Erythroblast (primary cell): ENCODE data around the gene PAX6.

Experiments used
- GATA1 ChIP-seq: IDR thresholded peaks from 2 replicates; pipeline ENCODE4 v1.6.1; 2011; ENCODE audit warnings: low read depth, mild to moderate bottlenecking, control low read depth, low read length, moderate library complexity
- POLR2A ChIP-seq: IDR thresholded peaks from 2 replicates; pipeline ENCODE4 v1.6.1; 2011; ENCODE audit warnings: mild to moderate bottlenecking, low read length

DNA sequence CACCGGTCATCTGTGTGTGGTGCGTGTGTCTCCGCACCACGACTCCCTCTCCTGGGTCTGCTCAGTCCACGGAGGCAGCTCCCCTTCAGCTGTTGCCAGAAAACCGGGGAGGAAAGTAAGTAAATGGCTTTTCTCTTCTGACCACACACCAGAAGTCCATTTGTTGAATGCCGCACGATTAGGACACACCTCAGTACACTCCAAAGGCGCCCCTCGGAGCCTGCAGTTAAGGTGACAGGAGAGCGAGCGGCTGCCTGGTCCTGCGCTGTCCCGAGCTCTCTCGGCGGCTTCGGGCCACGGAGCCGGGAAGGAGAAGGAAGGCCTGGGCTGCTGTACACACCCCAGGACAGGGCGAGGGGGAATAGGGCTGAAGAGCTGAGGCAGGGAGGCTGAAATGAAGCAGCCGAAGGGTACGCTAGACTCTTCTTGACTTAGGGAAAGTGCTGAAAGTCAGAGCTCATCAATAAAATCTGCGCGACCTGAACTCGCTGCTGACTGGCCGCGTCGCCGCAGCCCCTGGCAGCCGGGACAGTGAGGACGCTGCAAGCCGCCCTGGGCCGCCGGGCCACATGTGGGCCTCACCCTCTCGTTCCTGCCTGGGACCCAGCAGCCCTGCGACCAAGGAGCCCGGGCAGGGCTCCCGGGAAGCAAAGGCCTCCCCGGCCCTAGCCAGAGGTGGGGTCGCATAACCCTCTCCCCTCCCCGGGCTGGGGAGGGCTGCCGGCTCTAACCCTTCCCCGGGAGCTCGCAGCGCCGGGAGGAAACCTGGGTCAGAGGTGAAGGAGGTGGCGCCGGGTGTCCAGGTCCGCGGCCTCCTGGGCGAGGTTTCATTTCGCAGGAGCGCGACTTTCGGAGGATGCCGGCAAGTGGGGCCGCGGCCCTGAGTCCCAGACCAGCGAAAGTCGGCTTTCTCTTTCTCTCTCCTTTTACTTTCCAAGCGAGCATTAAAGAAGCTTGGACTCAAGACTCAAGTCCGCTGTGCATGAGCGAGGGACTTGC, 1.6 kb upstream of the PAX6 start:
- TF ChIP-seq POLR2A (no peak), GATA1 (no peak)
